GDM1 (cell line): Measurements from ENCODE around the gene DDX20.
"Not testable (repeated sequence)": the region's sequence is repeated elsewhere in the genome, so short reads cannot be mapped to it uniquely, and the experiment has no call there.

Source experiments
- DNase-seq: peaks from one replicate; lab custom pipeline; 2025; lab: John Stamatoyannopoulos, UW

Gene DDX20

GRCh38 chr1:111733992-111734341 lies 21.7 kb upstream of the DDX20 start:
- peak; percentile 16 for DNase-seq

GRCh38 chr1:111734426-111734825 lies 21.3 kb upstream of the DDX20 start:
- no peak for DNase-seq

- DNase-seq, result no peak
Observed at GRCh38 chr1:111734856-111735255, 20.8 kb upstream of the DDX20 start.

- no peak for DNase-seq
Observed at GRCh38 chr1:111735321-111735720, 20.4 kb upstream of the DDX20 start.

GRCh38 chr1:111735858-111736544 lies 19.7 kb upstream of the DDX20 start:
- DNase-seq, result no peak

GRCh38 chr1:111736548-111737215 lies 19.0 kb upstream of the DDX20 start:
- DNase-seq, result no peak

- DNase-seq, result no peak
Observed at GRCh38 chr1:111737216-111738132, 18.2 kb upstream of the DDX20 start.

- no peak for DNase-seq
Observed at GRCh38 chr1:111738133-111738435, 17.6 kb upstream of the DDX20 start.

GRCh38 chr1:111738436-111739193 lies 17.1 kb upstream of the DDX20 start:
- DNase-seq, result peak; percentile 46

GRCh38 chr1:111739194-111739924 lies 16.3 kb upstream of the DDX20 start, which contains the start of gene INKA2:
Gene INKA2 (minus strand): TSS chr1:111739395. CDS start chr1:111739242, 153 bp downstream.
- DNase-seq, result peak; percentile 81

GRCh38 chr1:111739925-111740765 lies 15.6 kb upstream of the DDX20 start:
- DNase-seq, result no peak

- not testable (repeated sequence) for DNase-seq
Observed at GRCh38 chr1:111742292-111742691, 13.4 kb upstream of the DDX20 start.

- no peak for DNase-seq
Observed at GRCh38 chr1:111742938-111743549, 12.7 kb upstream of the DDX20 start.

GRCh38 chr1:111743679-111744101 lies 12.0 kb upstream of the DDX20 start:
- DNase-seq, result no peak

GRCh38 chr1:111745675-111746613 lies 9.8 kb upstream of the DDX20 start:
- DNase-seq, result no peak

- DNase-seq, result no peak
Observed at GRCh38 chr1:111746614-111746999, 9.1 kb upstream of the DDX20 start.

- DNase-seq, result peak; percentile 63
Observed at GRCh38 chr1:111747282-111747734, 8.4 kb upstream of the DDX20 start.

- DNase-seq, result no peak
Observed at GRCh38 chr1:111747947-111748346, 7.8 kb upstream of the DDX20 start.

- no peak for DNase-seq
Observed at GRCh38 chr1:111749628-111750027, 6.1 kb upstream of the DDX20 start.
